Measurements from ENCODE around the gene TECPR1. TPM values are rescaled to one million over a fixed set of nuclear protein-coding genes. Genes with fewer than 3 reads are reported as not detected.

TECPR1 gene
- total and polyA plus RNA-seq, 2 experiments from 2014 or later, result 19.2 to 24.4 TPM

GRCh38 chr7:98194186-98194585 is 57.8 kb downstream of the TECPR1 start:
- Histone ChIP-seq H3K9me3 (ENCODE audit: low read depth) (no peaks in the 10 kb centered on the region), H3K27me3 (no peaks in the 10 kb centered on the region), H3K36me3 (peaks cover 28% of the 10 kb centered on the region), H3K4me3 (no peak overlapping the region), H3K4me1 (ENCODE audit: low read depth) (no peaks in the 10 kb centered on the region), H3K27ac (no peak overlapping the region)
- no peak for DNase-seq (ENCODE audit: low read depth in 1 of 2, low spot score in 1 of 2)
- TF ChIP-seq CTCF (IDR thresholded peaks at IDR 0.05; ENCODE audit: low read depth, low read length), result no peak

- DNase-seq (ENCODE audit: low read depth in 1 of 2, low spot score in 1 of 2), result no peak
- H3K9me3 ChIP-seq (ENCODE audit: low read depth), result no peaks in the 10 kb centered on the region
- no peaks in the 10 kb centered on the region for H3K27me3 ChIP-seq
- peaks cover 28% of the 10 kb centered on the region for H3K36me3 ChIP-seq
- no peaks in the 10 kb centered on the region for H3K4me1 ChIP-seq (ENCODE audit: low read depth)
- H3K4me3 ChIP-seq, result no peak overlapping the region
- no peak for TF ChIP-seq CTCF (IDR thresholded peaks at IDR 0.05; ENCODE audit: low read depth, low read length)
- H3K27ac ChIP-seq, result no peak overlapping the region
Observed at GRCh38 chr7:98193474-98194180, 58.4 kb downstream of the TECPR1 start.

- H3K4me3 ChIP-seq, result no peak overlapping the region
- peaks cover 28% of the 10 kb centered on the region for H3K36me3 ChIP-seq
- no peak for DNase-seq (ENCODE audit: low read depth in 1 of 2, low spot score in 1 of 2)
- H3K4me1 ChIP-seq (ENCODE audit: low read depth), result no peaks in the 10 kb centered on the region
- no peak overlapping the region for H3K27ac ChIP-seq
- H3K27me3 ChIP-seq, result no peaks in the 10 kb centered on the region
- no peak for TF ChIP-seq CTCF (IDR thresholded peaks at IDR 0.05; ENCODE audit: low read depth, low read length)
- H3K9me3 ChIP-seq (ENCODE audit: low read depth), result no peaks in the 10 kb centered on the region
Observed at GRCh38 chr7:98192781-98193457, 59.1 kb downstream of the TECPR1 start.

- Histone ChIP-seq H3K27me3 (no peaks in the 10 kb centered on the region), H3K4me1 (ENCODE audit: low read depth) (no peaks in the 10 kb centered on the region), H3K27ac (no peak overlapping the region), H3K9me3 (ENCODE audit: low read depth) (no peaks in the 10 kb centered on the region), H3K4me3 (no peak overlapping the region), H3K36me3 (peaks cover 31% of the 10 kb centered on the region)
- no peak for TF ChIP-seq CTCF (IDR thresholded peaks at IDR 0.05; ENCODE audit: low read depth, low read length)
- no peak for DNase-seq (ENCODE audit: low read depth in 1 of 2, low spot score in 1 of 2)
Observed at GRCh38 chr7:98191668-98192431, 60.2 kb downstream of the TECPR1 start.

GRCh38 chr7:98189559-98189958 is 62.5 kb downstream of the TECPR1 start:
- no peak for TF ChIP-seq CTCF (IDR thresholded peaks at IDR 0.05; ENCODE audit: low read depth, low read length)
- no peak overlapping the region for H3K27ac ChIP-seq
- H3K27me3 ChIP-seq, result no peaks in the 10 kb centered on the region
- no peak overlapping the region for H3K4me3 ChIP-seq
- peaks cover 24% of the 10 kb centered on the region for H3K36me3 ChIP-seq
- no peaks in the 10 kb centered on the region for H3K4me1 ChIP-seq (ENCODE audit: low read depth)
- no peaks in the 10 kb centered on the region for H3K9me3 ChIP-seq (ENCODE audit: low read depth)
- DNase-seq (ENCODE audit: low read depth in 1 of 2, low spot score in 1 of 2), result no peak
